Iris pigment epithelial cell (primary cell): ENCODE measurements around the gene ARAF.

Experiments used
- DNase-seq: peaks from one replicate; pipeline ENCODE4 v3.0.0-alpha.2; 2011; ENCODE audit warnings: low read depth

Gene ARAF

DNA sequence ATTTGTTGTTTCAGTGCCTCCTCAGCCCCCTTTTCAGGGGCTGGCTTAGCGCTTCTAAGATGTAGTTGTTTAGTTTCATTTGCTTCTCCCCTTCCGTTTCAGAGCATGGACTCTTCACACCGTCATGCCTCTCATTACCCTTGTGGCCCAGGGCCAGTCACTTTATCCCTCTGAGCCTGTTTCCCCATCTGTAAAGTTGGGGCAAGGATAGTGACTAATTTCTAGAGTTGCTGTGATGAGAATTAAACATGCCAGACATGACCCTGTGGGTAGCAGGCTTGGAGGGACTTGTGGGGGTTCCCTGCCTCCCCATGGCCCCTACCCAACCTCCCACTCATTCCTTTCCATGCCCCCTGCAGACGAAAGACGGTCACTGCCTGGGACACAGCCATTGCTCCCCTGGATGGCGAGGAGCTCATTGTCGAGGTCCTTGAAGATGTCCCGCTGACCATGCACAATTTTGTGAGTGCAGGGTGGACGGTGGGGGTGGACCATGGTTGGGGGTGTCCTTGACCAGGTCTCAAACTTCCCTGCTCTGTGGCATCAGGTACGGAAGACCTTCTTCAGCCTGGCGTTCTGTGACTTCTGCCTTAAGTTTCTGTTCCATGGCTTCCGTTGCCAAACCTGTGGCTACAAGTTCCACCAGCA lies 3.6 kb downstream of the ARAF start:
- DNase-seq, result peak; percentile 35

DNA sequence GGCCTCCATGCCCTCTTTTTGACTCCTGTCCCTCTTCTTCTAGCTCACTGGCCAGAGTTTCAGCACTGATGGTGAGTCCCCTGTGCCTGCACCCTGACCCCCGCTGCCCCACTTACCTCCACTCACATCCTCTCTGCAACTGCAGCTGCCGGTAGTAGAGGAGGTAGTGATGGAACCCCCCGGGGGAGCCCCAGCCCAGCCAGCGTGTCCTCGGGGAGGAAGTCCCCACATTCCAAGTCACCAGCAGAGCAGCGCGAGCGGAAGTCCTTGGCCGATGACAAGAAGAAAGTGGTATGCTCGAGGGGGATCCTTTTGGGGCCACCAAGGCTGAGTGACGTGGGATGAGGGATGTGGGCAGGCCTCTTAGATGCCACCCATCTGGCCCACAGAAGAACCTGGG lies 5.8 kb downstream of the ARAF start:
- no peak for DNase-seq

DNA sequence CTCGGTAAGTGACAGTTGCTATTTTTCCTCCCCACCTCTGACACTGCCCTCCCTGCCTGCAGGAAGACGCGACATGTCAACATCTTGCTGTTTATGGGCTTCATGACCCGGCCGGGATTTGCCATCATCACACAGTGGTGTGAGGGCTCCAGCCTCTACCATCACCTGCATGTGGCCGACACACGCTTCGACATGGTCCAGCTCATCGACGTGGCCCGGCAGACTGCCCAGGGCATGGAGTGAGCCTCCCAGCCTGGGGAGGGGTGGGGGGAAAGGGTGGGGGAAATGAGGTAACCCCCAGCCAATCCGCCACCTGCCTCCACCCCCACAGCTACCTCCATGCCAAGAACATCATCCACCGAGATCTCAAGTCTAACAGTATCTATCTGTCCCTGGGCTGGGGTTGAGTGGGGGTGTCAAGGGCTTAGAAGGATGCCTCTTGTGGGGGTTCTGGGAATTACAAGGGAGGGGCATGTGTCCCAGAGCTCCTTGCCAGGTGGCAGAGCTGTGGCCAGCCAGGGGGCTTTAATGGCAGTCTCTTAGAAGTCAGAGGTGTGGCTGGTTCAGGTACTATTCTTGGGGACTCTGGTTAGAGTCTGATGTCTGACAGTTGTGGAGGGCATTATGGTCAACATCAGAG lies 7.8 kb downstream of the ARAF start:
- DNase-seq, result no peak

DNA sequence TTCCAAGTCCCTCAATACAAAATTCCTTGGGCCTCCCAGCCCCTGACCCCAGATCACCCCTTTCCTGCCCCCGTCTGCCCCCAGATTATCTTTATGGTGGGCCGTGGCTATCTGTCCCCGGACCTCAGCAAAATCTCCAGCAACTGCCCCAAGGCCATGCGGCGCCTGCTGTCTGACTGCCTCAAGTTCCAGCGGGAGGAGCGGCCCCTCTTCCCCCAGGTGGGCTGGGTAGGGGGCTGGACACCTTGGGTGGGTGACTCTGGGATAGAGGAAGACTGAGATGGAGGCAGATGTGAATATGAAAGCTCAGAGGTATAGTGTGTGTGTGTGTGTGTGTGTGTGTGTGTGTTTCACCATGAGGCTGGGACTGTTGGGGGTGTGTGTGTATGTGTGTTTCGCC lies 9.8 kb downstream of the ARAF start:
- DNase-seq, result no peak

DNA sequence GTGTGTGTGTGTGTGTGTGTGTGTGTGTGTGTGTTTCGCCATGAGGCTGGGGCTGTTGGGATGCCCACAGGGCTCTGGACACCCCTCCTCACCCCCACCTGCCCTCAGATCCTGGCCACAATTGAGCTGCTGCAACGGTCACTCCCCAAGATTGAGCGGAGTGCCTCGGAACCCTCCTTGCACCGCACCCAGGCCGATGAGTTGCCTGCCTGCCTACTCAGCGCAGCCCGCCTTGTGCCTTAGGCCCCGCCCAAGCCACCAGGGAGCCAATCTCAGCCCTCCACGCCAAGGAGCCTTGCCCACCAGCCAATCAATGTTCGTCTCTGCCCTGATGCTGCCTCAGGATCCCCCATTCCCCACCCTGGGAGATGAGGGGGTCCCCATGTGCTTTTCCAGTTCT lies 10.2 kb downstream of the ARAF start:
- no peak for DNase-seq

DNA sequence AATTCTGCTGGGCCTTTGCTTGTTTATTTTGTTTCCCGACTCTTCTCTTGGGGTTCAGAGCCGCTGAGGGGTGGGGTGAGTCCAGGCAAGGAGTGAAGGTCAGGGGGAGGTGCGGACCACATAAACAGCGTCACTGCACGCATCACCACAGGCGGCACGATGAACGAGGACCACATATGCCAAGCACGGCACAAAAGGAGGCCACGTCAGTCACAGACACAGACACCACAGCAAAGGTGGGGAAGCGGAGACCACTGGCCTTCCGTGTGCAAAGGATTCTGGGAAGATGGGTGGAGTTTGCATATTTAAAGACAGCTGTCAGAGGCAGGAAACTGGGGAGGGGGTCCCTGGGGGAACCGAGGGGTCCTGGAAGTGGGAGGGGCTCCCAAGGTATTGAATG lies 10.9 kb downstream of the ARAF start:
- no peak for DNase-seq

DNA sequence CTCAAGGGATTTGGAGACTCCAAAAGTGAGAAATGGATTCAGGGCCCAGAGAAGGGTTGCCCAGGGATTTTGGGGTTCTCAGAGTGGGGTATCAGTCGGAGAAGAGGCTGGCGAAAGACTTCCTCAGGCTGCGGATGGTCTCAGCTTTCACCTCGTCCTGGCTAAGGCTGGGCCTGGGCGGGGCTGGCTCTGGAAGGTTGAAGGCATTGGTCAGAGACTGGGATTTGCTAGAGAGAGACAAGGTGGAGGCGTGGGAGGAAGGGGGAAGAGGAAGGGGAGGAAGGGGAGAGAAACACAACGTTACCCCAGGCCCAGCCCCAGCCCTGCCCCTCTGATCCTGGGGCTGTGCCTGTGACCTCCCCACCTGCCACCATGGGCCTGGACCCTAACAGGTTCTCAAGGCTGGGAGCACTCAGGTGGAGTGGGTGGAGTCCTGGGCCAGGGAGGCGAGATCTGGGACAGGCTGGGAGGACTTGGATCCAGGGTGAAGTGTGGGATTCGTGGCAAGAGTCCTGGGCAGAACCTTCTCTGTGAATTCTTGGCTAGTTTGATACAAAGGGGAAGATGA lies 11.9 kb downstream of the ARAF start:
- no peak for DNase-seq

DNA sequence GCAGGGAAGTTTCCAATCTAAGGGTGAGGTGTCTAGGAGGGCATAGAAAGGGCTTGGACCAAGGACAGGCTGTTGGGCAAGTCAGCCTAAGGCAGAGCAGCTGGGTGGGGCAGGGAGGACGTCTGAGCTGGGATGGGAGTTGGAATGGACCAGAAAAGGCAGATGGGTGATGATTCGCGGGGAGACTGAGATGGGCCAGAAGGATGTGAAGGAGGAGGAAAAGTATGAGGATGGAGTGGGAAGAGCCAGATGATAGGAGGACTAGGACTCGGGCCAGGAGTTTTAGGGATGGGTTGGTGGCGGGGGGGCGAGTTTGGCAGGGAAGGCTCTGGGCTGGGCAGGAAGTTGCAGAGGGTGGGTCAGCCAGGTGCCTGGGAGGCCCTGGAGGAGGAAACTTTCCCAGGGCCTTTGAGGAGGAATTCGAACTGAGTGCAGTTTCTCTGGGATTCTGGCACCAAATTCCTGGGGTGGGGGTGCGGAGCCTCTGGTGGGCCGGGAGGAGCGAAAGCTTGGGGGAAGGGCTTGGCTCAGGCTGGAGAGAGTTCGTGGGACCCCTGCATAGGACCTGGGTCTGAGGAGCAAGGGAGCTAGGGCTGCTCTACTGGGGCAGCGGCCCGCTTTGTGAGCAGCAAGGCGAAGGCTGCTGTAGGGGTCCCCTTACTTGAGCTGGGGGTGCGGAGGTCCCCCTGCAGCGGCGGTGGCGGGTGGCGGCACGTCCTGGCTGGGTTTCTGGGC lies 12.5 kb downstream of the ARAF start:
- DNase-seq, result peak; percentile 28

DNA sequence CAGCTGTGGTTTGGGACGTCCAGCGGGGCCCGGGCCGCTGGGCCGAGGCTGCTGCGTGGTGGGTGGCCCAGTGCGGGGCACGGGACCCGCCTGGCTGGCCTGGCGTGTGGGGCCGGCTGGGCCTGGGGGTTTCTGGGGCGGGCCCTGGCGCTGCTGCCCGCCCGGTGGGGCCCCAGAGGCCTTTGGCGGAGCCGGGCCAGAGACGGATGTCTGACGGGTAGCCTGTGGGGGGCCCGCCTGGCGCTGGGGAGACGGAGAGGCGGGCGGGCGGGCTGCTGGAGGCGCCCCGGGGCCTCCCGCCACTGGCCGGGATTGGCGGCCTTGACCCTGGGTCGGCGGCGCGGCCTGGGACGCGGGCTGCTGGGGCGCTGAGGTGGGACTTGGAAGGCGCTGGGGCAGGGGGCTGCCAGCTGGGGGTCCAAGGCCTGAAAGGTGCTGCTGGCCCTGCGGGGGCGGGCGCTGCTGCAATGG lies 13.1 kb downstream of the ARAF start:
- peak; percentile 18 for DNase-seq

DNA sequence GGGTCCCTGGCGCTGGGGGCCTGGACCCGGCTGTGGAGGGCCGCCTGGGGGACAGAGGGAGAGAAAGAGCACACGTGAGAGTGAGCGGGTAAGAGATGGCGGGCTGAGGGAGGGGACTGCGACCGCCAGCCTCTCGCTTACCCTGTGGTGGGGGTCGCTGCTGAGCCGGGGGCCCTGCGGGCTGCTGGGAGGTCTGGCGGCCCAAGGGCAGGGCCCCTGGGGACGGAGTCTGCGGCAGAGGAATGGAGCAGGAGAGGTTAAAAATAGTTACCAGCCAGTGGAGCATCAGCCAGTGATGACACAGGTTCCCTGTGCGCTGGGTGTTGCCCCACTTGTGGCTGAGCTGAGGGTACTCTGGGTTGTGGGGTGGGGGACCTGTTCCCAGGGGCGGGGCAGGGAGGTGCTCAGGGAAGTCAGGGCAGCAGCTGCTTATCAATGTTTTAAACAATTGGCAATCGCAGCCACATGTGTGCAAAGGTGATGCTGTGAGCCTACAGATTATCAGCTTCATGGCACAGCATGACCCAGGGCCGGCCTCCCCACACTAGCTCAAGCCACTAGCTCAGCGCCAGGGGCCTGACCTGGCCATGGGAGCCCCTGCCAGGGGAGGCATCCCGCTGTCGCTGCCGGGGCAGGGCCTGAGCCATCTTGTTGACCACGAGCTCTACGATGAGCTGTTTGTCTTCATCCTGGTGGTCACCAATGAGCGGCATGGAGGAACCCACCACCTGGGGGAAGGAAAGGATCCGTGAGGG lies 13.7 kb downstream of the ARAF start:
- DNase-seq, result peak; percentile 22

DNA sequence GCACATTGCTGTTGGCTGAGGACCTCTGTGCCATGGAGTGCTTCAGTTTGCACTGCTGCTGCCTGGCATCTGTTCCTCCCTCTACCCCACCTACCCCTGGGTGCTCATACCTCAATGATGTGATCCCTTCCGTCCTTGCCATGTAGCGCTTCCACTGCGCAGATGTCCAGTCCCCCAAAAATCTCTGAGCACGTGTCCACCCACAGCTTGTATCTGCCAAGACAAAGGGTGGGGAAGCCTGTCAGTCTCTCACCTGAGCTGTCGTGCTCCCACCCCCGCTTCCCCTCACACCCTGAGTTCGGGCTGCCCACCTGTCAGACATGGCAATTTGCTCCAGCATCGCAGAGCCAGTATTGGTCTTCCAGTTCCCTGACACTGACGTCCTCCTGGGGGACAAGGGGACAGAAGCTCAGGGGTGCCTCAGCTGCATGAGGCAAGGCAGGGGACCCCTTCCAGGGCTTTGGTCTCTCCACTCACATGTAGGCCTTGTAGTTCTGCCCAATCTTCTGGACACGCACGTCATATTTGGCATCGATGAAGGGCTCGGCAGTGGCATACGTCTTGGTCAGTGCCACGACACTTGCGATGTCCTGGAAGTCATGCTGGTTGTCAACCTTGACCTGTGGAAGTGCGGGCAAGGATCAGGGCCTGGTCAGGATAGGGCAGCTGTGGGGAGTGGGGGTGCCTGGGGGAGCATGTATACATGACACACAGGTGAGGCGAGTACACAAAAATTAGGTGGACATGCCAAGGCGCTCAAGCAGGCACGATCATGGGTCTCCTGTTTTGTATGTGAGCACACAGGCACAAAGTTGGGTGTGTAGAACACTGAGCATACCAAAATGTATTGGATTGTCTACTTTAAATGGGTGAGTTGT lies 15.3 kb downstream of the ARAF start:
- DNase-seq, result no peak

DNA sequence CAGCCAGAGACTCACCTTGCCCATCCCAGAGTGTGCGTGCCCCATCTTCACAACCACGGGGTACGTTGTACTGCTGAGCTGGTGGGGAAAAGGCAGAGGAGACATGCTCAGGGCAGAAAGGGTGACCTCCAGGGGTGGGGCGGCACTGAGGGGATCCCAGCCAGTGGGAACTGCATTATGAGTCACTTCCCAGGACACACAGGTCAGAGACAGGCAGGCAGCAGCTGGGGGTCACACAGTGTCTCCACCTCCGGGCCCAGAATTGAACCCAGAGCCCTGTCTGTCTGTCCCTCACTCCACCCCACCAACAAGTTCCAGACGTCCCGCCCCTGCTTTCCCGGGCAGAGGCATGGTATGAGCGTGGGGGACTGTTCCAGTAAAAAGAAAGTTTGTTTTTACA lies 16.4 kb downstream of the ARAF start:
- DNase-seq, result peak; percentile 62

DNA sequence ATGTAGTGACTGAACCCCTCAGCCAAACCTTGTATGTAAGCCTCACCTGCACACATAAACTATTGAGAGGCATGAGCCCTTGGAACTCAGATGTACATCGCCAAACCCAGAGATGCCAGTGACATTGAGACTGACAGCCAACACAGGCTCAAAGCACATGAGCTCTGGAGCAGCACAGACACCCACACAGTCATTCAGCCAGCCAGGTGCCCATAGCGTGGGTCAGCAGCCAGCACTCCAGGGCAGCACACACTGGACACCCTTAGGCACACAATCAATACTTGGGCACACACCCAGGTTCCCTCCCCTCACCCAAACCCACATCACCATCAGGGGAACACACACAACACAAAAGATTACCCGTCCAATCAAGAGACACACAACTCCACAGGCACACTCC lies 16.9 kb downstream of the ARAF start:
- DNase-seq, result no peak

DNA sequence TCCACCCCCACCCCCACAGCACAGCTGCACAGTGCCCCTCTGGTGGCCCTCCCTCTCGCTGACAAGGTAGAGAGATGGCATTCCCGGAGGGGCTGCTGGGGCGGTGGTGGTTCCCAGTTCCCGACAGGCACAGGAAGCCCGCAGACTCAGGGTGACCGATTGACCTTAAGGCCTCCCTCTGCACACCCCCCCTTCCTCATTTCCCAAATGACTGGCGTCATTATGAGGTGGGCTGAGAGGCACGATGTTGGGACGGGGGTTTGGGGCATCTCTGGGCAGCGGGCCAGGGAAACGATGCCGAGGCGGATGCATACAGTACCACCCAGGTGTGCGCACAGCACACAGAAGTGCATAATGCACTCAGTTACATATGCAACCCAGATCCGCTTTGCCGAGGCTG lies 17.7 kb downstream of the ARAF start:
- DNase-seq, result peak; percentile 25

DNA sequence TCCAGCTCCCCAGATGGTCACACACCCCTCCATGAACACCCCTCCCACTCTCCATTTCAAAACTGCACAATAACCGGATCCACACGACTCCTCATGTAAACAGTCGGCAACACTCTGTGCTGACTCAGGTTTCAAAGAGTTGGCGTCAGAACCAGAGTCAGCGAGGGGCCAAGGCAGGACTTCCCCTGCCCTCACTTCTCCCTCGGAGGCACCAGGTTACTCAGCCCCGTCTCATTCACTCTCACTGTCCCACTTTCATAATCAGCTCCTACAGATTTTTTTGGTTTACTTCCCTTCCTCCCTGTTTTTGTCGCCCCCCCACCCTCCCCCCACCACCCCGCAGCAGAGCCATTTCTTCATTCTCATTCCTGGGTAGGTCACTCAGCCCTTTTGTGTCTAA lies 18.5 kb downstream of the ARAF start:
- DNase-seq, result peak; percentile 94

DNA sequence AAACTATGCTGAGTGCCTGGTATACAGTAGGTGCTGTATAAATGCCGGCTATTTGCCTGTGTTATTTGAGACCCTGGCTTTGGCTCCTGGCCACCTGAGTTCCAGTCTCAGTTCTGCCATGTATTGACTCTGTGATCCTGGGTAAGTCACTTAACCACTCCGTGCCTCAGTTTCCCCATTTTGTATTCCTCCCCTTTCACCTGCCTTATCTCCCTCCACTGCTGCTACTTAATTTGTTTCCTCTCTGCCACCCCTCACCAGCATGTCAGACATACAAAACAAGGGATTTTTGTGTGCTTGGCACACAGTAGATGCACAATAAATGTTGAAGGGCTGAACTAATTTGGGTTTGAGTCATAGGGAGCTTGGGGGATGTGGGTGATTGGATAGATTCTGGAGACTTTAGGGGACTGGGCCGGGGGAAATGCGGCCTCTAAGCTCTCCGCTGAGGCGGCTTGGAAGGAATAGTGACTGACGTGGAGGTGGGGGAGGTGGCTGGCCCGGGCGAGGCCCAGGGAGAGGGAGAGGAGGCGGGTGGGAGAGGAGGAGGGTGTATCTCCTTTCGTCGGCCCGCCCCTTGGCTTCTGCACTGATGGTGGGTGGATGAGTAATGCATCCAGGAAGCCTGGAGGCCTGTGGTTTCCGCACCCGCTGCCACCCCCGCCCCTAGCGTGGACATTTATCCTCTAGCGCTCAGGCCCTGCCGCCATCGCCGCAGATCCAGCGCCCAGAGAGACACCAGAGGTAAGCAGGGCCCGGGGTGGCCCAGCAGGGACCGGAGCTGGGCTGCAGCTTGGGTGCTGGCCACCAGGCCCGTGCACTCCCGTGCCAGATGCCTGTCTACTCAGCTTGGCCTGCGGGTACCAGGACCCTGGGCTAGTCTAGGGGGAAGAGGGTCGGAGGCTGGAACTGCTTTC lies 21.0 kb downstream of the ARAF start, which contains the start of gene TIMP1:
Gene TIMP1, plus strand, starts transcription at position 706 of the 917 bp plus-strand sequence. CDS start 980 bp downstream, outside the sequence.
- DNase-seq, result peak; percentile 96

DNA sequence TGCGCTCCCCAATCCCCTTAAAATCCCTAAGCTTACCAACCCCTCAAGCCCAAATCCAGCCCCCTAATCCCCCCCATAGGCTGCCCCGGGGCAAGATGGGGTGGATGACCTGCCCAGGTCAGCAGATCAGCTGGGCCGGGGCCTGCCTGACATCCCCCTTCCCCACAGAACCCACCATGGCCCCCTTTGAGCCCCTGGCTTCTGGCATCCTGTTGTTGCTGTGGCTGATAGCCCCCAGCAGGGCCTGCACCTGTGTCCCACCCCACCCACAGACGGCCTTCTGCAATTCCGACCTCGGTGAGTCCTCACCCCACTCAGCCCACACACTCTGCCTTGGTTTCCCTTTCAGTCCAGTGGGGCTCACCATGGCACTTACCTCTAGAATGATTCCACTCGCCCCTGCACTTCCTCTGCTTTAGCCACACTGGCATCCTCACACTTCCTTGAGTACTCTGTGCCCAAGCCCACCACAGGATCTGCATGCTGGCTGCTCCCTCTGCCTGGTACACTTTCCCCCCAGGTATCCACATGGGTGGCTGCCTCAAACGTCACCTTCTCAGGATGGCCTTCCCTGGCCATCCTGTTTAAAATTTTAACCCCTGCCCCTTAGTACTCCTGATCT lies 22.3 kb downstream of the ARAF start:
- DNase-seq, result no peak

DNA sequence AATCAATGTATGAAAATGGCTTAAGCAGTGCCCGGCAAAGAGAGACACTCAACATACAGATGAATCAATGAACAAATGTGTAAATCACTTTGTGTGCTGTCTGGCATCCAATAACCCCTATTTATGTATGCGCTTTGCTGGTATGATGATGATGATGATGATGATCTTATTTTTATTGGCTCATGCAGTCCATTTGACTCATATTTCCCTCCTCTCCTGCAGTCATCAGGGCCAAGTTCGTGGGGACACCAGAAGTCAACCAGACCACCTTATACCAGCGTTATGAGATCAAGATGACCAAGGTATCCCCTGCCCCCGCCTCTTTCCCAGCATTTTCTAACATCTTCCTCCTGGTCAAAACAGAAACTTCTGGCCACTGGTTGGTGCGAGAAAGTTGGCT lies 23.7 kb downstream of the ARAF start:
- DNase-seq, result peak; percentile 46

DNA sequence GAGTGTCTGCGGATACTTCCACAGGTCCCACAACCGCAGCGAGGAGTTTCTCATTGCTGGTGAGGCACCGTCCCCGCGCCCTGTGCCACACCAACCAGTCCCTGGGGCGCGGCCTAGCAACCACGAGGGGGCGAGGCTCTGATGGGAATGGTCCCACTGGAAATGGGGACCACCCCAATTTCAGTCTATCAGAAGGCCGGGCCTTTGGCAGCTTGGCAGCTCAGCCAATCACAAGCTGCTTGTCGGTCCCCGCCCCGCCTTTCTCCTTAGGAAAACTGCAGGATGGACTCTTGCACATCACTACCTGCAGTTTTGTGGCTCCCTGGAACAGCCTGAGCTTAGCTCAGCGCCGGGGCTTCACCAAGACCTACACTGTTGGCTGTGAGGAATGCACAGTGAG lies 24.3 kb downstream of the ARAF start:
- peak; percentile 51 for DNase-seq
